EH (cell line): ENCODE results near the gene TCF15.
"Not testable (repeated sequence)": the region's sequence is repeated elsewhere in the genome, so short reads cannot be mapped to it uniquely, and the experiment has no call there.

Source experiments
- DNase-seq: peaks from one replicate; pipeline ENCODE4 v3.0.0-alpha.2; 2015; ENCODE audit warnings: low read depth

TCF15 gene

GRCh38 chr20:578940-579690, 31.0 kb downstream of the TCF15 start:
- not testable (repeated sequence) for DNase-seq

DNA sequence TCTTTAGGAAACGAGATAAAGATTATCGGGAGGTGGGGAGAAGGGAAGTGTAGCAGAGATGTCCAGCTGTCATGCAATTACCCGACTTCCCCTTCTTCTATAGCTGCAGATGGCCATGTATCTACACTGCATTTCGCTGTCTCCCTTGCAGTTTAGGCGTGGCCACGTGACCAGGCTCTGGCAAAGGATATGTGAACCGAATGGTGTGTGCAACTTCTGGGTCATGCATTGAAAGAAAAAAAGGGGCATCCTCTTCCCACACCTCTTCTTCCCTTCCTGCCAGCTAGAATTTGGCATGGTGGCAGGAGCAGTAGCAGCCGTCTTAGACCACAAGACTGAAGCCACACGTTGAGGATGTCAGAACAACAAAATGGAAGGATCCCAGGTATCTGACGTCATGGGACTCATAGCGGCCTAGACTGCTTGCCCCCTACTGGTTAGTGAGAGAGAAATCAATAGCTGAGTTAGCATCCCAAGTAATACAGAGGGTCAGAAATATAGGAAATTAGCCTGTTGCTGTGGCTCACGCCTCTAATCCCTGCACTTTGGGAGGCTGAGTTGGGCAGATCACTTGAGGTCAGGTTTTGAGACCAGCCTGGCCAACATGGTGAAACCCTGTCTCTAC, 32.8 kb downstream of the TCF15 start:
- DNase-seq: no peak

- DNase-seq: no peak
Observed at GRCh38 chr20:576156-576555, 34.0 kb downstream of the TCF15 start.

DNA sequence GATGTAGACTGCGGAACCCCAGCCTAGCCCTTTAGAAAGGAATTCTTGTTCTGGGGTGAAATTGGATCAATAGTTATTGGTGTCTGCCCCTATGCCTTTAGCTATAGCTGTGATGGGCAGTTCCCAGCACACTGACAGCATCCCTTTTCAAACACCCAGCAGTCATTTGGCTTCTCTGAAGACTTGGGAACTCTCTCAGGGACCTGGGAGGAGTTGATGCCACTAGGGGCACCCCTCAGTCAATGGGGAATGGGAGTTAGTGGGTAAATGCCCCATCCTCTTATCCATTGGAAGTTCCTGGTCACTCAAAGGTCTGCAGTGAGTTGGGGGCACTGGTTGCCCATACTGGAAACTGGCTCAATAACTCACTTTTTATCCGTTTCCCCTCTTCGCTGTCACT, 34.9 kb downstream of the TCF15 start:
- DNase-seq: no peak

DNA sequence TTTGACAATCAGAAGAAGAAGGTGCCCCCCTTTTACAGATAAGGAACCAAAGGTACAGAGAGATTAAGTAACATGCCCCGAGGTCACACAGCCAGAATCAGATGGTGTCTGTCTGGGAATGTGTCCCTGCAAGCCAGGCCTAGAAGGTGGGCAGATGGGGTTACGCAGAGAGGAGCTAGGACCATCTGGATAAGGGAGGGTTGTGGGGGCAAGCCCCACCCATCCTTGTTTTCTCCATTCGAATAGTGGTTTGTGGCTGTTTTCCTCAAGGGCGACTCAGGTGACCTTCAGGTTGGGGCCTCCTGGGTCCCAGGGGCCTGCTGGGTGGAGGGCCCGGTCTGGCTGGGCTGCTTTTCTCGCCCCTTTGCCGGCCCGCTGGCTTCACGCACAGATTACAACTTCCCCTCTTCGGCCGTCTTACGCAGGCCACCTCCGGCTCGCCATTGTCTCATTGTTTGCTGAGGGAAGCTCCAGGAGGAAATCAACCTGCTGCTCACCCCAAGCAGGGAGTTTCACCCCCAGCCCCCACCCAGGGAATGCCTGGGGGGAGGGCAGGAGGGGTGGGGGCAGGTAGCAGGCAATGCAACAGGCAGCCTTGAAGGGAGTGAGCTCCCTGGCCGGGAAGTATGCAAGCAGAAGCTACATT, 35.7 kb downstream of the TCF15 start:
- DNase-seq: no peak

DNA sequence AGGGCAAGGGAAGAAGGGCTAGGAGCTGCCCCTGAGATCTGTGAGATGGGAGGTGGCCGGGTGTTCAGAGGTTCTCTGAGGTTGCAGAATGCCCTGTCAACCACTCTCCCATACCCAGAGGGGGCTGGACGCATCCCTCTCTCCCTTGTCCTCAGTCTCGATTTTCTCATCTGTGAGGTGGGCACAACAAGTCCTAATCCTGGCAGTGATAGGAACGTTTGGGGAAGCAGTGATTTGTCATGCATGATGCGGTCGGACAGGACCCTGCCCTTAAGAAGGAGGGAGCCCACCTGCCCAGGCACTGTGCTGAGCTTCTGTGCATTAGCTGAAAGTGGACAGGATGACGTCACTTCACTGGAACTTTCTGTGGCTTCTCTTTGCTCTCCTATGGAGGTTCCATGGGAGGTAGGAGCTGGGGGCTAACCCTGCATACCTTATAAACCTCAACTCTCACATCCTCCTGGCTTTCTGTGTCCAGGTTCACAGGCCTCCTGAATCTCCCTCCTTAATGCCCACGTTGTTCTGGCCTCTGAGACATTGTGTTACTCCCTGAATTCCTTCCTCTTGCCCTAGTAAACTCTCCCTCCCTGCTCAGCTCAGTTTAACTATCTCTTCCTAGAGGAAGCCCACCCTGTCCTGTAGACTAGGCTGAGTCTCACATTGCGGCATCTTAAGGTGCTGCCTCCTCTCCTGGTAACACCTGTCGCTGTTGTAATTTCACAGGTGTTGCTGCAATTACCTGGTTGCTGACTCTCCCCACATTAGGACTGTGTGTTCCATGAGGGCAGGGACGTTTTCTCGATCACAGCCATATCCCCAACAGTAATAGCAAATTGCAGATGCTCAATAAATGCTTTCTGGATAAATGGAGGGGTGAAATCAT, 36.5 kb downstream of the TCF15 start:
- no peak for DNase-seq

DNA sequence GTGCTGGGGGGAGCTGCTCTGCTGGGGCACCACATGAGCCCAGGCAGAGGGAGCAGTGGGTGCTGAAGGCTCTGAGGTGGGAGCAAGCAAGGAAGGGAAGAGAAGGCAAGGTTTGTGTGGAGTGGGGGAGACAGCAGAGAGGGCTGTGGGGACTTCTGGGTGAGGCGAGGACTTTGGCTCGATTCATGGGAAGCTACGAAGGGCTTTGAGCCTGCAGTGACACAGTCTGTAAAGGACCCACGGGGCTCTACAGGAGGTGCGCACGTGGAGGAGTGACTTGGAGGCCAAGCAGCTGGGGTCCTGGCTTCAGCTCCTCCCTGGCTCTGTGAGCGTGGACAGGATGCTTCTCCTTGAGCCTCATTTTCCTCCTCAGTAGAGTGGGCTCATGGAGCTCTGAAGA, 37.4 kb downstream of the TCF15 start:
- no peak for DNase-seq

DNA sequence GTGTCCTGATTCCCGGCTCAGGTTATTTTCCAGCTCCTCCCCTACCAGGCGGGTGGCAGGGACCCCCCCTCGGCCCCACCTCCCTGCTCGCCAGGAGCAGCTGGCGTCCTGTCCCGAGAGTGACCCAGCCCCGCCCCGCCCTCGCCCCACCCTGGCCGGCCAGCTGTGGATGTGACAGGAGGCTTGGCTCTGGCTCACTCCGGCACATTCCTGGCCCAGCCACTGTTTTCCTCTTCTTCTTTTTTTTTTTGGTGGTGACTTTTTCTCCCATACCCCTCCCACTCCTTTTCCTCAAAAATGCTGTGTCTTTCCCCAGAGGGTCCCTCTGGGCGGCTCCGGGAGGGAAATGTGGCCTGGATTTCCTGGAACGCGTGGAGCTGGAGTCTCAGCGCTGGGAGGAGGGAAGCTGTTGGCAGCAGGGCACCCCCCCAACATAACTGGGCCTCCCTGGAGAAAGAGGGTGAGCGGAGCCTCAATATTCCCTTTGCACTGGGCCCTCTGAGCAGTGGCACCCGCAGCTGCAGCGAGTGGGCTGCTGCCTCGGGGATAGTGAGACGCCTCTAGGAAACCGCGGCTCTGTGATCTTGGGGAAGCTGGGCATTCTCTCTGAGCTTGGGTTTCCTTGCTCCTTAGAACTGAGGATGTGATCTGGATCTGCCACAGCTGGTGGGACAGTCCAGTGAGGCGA, 38.2 kb downstream of the TCF15 start:
- DNase-seq: peak; percentile 18

GRCh38 chr20:568673-569415, 41.3 kb downstream of the TCF15 start:
- no peak for DNase-seq

DNA sequence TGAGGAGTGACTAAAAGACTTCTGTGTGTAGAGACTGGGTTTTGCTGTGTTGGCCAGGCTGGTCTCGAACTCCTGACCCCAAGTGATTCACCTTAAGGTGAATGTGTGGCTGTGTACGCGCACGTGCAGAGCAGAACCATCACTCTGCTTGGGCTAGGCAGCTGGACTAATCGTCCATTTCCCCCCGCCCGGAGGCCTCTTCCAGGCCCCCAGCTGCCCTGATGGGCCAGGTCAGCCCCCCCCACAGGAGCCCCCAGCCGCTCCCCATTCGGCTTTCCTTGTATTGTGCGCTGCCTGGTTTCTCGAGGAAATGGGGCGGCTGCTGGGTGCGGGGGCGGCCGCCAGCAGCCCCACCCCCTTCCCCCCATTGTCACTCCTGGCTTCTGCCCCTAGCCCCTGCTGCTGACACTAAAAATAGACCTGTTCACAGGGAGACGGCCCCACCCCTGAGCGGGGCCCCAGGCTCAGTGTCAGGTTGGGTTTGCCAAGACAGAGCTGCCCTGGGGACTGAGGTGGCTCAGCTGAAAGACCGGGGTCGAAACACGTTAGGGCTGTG, 41.9 kb downstream of the TCF15 start:
- DNase-seq: no peak

DNA sequence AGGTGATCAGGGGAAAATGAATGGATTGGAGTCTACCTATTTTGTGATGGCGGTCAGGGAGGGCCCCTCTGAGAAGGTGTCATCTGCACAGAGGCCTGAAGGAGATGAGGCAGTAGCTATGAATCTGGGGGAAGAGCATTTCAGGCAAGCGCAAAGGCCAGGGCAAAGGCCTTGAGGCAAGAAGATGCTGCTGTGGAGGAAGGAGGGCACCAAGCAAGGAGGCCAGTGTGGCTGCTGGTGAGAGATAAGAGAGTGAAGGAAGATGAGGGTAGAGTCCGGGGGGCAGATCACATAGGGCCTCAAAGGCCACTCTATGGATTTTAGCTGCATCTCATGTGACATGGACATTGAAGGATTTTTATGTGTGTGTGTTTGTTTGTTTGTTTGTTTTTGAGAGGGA, 45.9 kb downstream of the TCF15 start:
- DNase-seq: no peak

DNA sequence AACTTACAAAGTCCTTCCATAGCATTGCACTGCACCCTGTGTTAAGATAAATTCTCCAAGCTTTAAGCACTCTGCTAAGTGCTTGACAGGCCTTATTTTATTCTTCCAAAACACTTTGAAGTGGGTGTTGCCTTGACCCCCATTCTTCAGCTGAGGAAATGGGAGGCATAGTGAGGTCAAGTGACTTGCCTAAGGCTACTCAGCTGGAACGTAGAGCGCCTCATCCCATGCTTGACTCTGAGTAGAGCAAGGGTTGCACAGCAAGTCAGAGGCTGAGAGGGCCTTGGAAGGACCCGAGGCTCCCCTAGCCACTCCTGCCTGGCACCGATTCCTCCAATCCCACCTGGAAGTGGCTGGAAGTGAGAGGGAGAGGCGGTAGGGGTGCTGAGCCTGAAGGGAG, 46.9 kb downstream of the TCF15 start:
- no peak for DNase-seq

- no peak for DNase-seq
Observed at GRCh38 chr20:562232-562897, 47.7 kb downstream of the TCF15 start.

DNA sequence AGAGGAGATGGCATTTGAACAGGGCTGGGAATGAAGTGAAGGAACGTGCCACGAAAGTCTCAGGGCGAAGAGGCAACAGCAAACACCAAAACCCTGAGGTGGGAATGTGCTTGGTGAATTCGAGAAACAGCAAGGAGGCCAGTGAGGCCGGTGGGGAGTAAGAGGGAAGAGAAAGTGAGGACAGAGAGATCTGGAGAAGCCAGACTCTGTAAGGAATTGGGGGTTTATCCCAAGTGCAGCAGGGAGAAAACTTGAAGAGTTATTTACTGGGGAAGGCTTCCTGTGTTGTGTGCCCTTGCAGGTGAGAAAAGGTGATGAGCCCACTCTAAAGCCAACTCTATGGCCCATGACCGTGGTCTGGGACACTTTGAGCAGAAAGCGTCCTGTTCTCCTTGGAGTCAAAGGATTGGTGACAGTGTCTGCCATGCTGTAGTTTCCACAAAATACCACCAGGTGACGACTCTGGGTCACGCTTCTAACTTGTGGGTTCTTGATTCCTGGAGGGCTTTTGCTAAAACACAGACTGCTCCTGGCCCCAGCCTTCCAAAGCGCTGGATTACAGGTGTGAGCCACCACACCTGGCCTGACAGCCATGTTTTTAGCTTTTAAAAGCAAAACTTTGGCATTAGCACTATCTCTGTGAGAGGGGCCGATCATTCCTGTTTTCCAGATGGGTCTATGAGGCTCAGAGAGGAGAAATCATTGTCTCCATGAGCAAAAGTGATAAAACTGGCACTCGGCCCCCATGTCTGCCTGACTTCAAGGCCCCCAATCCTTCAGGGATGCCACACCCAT, 48.5 kb downstream of the TCF15 start:
- peak; percentile 72 for DNase-seq

DNA sequence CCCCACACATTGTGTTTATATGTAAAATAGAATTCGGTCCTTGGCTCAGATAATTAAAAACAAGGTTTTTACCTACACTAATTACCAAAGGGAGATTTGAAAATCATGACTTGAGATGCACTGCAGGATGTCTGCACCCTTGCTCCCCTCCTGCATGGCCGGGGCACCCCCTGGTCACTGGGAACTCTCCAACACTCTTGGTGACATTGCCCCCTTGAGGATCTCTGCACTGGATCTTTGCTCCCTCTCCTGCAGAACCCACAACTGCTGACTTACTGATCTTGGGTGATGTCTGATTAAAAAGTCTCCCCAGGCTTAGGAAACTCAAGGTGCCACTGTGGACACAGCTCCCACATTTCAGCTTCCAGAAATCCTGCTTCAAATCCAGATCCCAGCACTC, 49.4 kb downstream of the TCF15 start:
- no peak for DNase-seq

DNA sequence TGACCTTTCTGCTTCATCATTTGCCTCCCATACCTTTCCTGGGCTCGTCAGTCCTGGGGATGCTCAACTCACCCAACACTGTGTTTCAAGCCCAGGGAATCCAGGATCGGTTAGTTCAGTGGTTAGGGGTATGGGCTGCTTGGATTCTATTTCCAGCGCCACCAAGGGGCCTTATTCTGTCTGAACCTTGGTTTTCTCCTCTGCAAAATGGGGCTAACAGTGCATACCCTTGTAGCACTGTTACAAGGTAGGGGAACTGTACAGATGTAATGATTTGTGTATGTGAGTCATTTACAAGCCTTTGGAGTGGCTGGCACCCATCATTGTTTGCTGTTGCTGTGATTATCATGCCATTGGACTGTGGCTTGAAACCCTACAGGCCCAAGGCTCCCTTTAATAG, 52.0 kb downstream of the TCF15 start:
- no peak for DNase-seq

GRCh38 chr20:556984-557383, 53.1 kb downstream of the TCF15 start:
- no peak for DNase-seq

- DNase-seq: peak; percentile 16
Observed at GRCh38 chr20:555976-556385, 54.1 kb downstream of the TCF15 start.
